K562 (cell line): ENCODE data around the gene NCAM2. TPM values are rescaled to one million over a fixed set of nuclear protein-coding genes. Genes with fewer than 3 reads are reported as not detected.

Experiments used
- ATAC-seq: fragments of 200-7000 bp; cut with Tn5 transposase; 3 replicates; pipeline ENCODE4 v1.9.1; 2020; ENCODE audit warnings: moderate library complexity
- BruUV-seq: library from RNA; stranded (reverse); fragments of 400-500 nt; replicated peaks from 2 replicates; lab custom pipeline; 2021; lab: Mats Ljungman, UMichigan
- CTCF ChIA-PET: fragments of 300-600 bp; formaldehyde crosslinking; extraction: SDS; loops from one replicate; lab custom pipeline; 2021; ENCODE audit warnings: low intra/inter-chr PET ratio; lab: Yijun Ruan, JAX
- POLR2A ChIA-PET: fragments of 300-600, 350-650 bp; sonication (Branson Sonifier 250); formaldehyde crosslinking; extraction: SDS; loops from one replicate; lab custom pipeline; 2021; ENCODE audit warnings: antibody characterized with exemption, inconsistent platforms; lab: Yijun Ruan, JAX
- DNase-seq, 4 experiments: peaks; one replicate each; pipeline versions ENCODE4 v3.0.0 to v3.0.0-alpha.2; 2011 to 2018; ENCODE audit warnings: low spot score in 3 of 4, mixed read lengths in 3 of 4; ENCODE audit errors: extremely low read depth in 1 of 4
- FAIRE-seq: peaks from 2 replicates; lab custom pipeline; 2011; peaks lifted over from hg19 to GRCh38; lab: Jason Lieb, UNC
- H2AFZ ChIP-seq: 2 replicates; pipeline ENCODE4 v1.6.0; 2011; ENCODE audit warnings: low read depth, low read length, control low read depth, inconsistent platforms
- H3K27ac ChIP-seq: fragments of 200-600 bp; 3 replicates; pipeline ENCODE4 v1.8.0; 2011; ENCODE audit warnings: low read depth, mild to moderate bottlenecking, control low read depth, inconsistent platforms, low read length, moderate library complexity, mixed read lengths; ENCODE audit errors: extremely low read depth
- H3K27me3 ChIP-seq, 2 experiments: fragments of 300-600 bp in 1 of 2; 2 replicates in 1 of 2; 3 replicates in 1 of 2; pipeline versions ENCODE4 v1.6.0 to v1.8.0; 2011; ENCODE audit warnings: inconsistent platforms in 2 of 2, low read length in 2 of 2, mild to moderate bottlenecking in 1 of 2, mixed read lengths in 1 of 2, moderate library complexity in 1 of 2; ENCODE audit not compliant: control insufficient read depth in 2 of 2, insufficient read depth in 2 of 2
- H3K36me3 ChIP-seq: fragments of 300-600 bp; 3 replicates; pipeline ENCODE4 v1.8.0; 2011; ENCODE audit warnings: mild to moderate bottlenecking, low read length, inconsistent platforms; ENCODE audit not compliant: control insufficient read depth, insufficient read depth
- H3K4me1 ChIP-seq, 2 experiments: fragments of 200-600 bp in 1 of 2; replicated peaks in 1 of 2; 2 replicates in 1 of 2; 3 replicates in 1 of 2; pipeline versions ENCODE4 v1.5.1 to v1.8.0; 2011; ENCODE audit warnings: inconsistent platforms in 2 of 2, low read length in 2 of 2, mild to moderate bottlenecking in 1 of 2, mixed read lengths in 1 of 2, moderate library complexity in 1 of 2; ENCODE audit not compliant: control insufficient read depth in 2 of 2, insufficient read depth in 2 of 2
- H3K4me2 ChIP-seq: 2 replicates; pipeline ENCODE4 v1.6.1; 2011; ENCODE audit warnings: low read length, control low read depth, inconsistent platforms, mixed read lengths; ENCODE audit not compliant: insufficient read depth
- H3K4me3 ChIP-seq: fragments of 200-600 bp; sonication (generic), shearing (Covaris generic); 2 replicates; pipeline ENCODE4 v1.5.1; 2016; ENCODE audit warnings: control low read depth, inconsistent platforms
- H3K79me2 ChIP-seq: fragments of 200-600 bp; 3 replicates; pipeline ENCODE4 v1.8.0; 2011; ENCODE audit warnings: low read length, inconsistent platforms; ENCODE audit not compliant: control insufficient read depth, insufficient read depth
- H3K9ac ChIP-seq, 2 experiments: 2 replicates each; pipeline versions ENCODE4 v1.6.0 to v1.6.1; 2011; ENCODE audit warnings: low read depth in 2 of 2, low read length in 2 of 2, control low read depth in 1 of 2, inconsistent platforms in 1 of 2, mild to moderate bottlenecking in 1 of 2, mixed read lengths in 1 of 2; ENCODE audit not compliant: insufficient read depth in 1 of 2
- H3K9me1 ChIP-seq: one replicate; pipeline ENCODE4 v1.6.0; 2011; ENCODE audit warnings: inconsistent platforms, mild to moderate bottlenecking, low read length, moderate library complexity; ENCODE audit not compliant: control insufficient read depth, insufficient read depth
- H3K9me3 ChIP-seq: replicated peaks from 2 replicates; pipeline ENCODE4 v1.5.1; 2011; ENCODE audit warnings: low read depth, low read length, inconsistent platforms; ENCODE audit not compliant: control insufficient read depth, insufficient read depth
- H4K20me1 ChIP-seq: replicated peaks from 2 replicates; pipeline ENCODE4 v1.6.1; 2011; ENCODE audit warnings: low read length, inconsistent platforms, mixed read lengths; ENCODE audit not compliant: control insufficient read depth, insufficient read depth
- BACH1 ChIP-seq: fragments of 200-800 bp; sonication (Bioruptor generic); IDR thresholded peaks from 2 replicates; pipeline ENCODE4 v1.6.1; 2016; ENCODE audit warnings: missing genetic modification characterization, missing compliant biosample characterization
- CBFA2T2 ChIP-seq: fragments of 450-650 bp; conservative IDR thresholded peaks from 2 replicates; pipeline ENCODE4 v1.6.1; 2017; ENCODE audit warnings: mild to moderate bottlenecking
- CBX8 ChIP-seq: fragments of 200-600 bp; sonication (generic); IDR thresholded peaks from 2 replicates; pipeline ENCODE4 v1.6.1; 2012; ENCODE audit warnings: borderline replicate concordance, mixed run types, low read depth, mild to moderate bottlenecking, moderate library complexity, mixed read lengths, low read length, control low read depth, inconsistent platforms; ENCODE audit not compliant: poor library complexity, severe bottlenecking; ENCODE audit errors: extremely low read depth
- CTBP1 ChIP-seq: fragments of 450-650 bp; IDR thresholded peaks from 2 replicates; pipeline ENCODE4 v1.6.1; 2016; ENCODE audit warnings: borderline replicate concordance
- DACH1 ChIP-seq: fragments of 450-650 bp; IDR thresholded peaks from 2 replicates; pipeline ENCODE4 v1.6.1; 2018; ENCODE audit not compliant: partially characterized antibody
- ESRRA ChIP-seq: fragments of 450-650 bp; IDR thresholded peaks from 2 replicates; pipeline ENCODE4 v1.6.1; 2014; ENCODE audit warnings: low read depth, mild to moderate bottlenecking, moderate library complexity, borderline replicate concordance
- HNRNPH1 ChIP-seq: fragments of 200-400 bp; formaldehyde crosslinking; optimal IDR thresholded peaks from 2 replicates; pipeline ENCODE3; 2017; ENCODE audit warnings: low read depth, mild to moderate bottlenecking, low read length, moderate library complexity
- LARP7 ChIP-seq: fragments of 450-650 bp; IDR thresholded peaks from 2 replicates; pipeline ENCODE4 v1.6.1; 2016
- TARDBP ChIP-seq: fragments of 450-650 bp; IDR thresholded peaks from 2 replicates; pipeline ENCODE4 v1.6.1; 2016
- ZBTB1 ChIP-seq: sonication (generic); formaldehyde crosslinking; IDR thresholded peaks from 2 replicates; pipeline ENCODE4 v1.8.1; 2023; ENCODE audit warnings: missing genetic modification reagents, low read depth, mild to moderate bottlenecking, borderline replicate concordance
- ZC3H4 ChIP-seq: sonication (generic); formaldehyde crosslinking; IDR thresholded peaks from 2 replicates; pipeline ENCODE4 v1.9.0; 2021; ENCODE audit warnings: missing genetic modification reagents, borderline replicate concordance
- ZSCAN32 ChIP-seq: fragments of 450-650 bp; formaldehyde crosslinking; IDR thresholded peaks from 2 replicates; pipeline ENCODE4 v1.4.0; 2020; ENCODE audit warnings: mild to moderate bottlenecking, moderate library complexity
- WGBS: fragments of 100-300 bp; shearing (Covaris generic); methylation state at CpG from one replicate; pipeline ENCODE4 v1.1.6; 2016; ENCODE audit warnings: low coverage, mixed read lengths; ENCODE audit not compliant: insufficient coverage; ENCODE audit errors: missing lambda C conversion rate; 5-methylcytosine and 5-hydroxymethylcytosine counted together
- in situ Hi-C: fragments of 300-500 bp; cut with MboI; formaldehyde crosslinking; loops from 4 replicates; pipeline ENCODE4 v1.15.0; 2018; ENCODE audit warnings: inconsistent platforms, mixed read lengths
- intact Hi-C: fragments of 100-400 bp; cut with micrococcal nuclease; formaldehyde crosslinking; loops from 2 replicates; pipeline ENCODE4 v1.14.2; 2022
- polyA plus RNA-seq, 8 experiments: library from polyadenylated mRNA; depleted of rRNA in 4 of 8; stranded (reverse) in 5 of 8; unstranded in 3 of 8; fragments of >200 nt; fragmentation: Nextera tagmentation in 2 of 8; fragmentation: Illumina TruSeq in 1 of 8; extraction: Ambion mirVana in 2 of 8; extraction: Trizol in 1 of 8; gene quantifications; 2 replicates each; pipeline versions ENCODE4 v1.2.1 to v1.2.3, GENCODE V29; 2011 to 2014; ENCODE audit warnings: inconsistent platforms in 1 of 8, missing spikeins in 1 of 8
- total RNA-seq, 7 experiments: library from RNA; depleted of rRNA in 6 of 7; stranded (reverse); fragments of >200 nt in 6 of 7; fragmentation: Illumina TruSeq in 2 of 7; extraction: Trizol in 2 of 7; gene quantifications; 2 replicates each; pipeline versions ENCODE4 v1.2.1 to v1.2.3, GENCODE V29; 2011 to 2021; ENCODE audit warnings: low replicate concordance in 1 of 7
- TF ChIP-seq, protein P1 (sequence below), 2 experiments: fragments of 200-800 bp in 1 of 2; sonication (Bioruptor generic) in 1 of 2; sonication (generic) in 1 of 2; formaldehyde crosslinking in 1 of 2; IDR thresholded peaks in 1 of 2; conservative IDR thresholded peaks in 1 of 2; 2 replicates each; pipeline versions ENCODE4 v1.5.0 to v1.6.1; 2016 to 2020; ENCODE audit warnings: missing compliant biosample characterization in 1 of 2, missing genetic modification characterization in 1 of 2, missing genetic modification reagents in 1 of 2
- TF ChIP-seq, protein P2 (sequence below): sonication (generic); formaldehyde crosslinking; IDR thresholded peaks from 2 replicates; pipeline ENCODE4 v1.8.0; 2022; ENCODE audit warnings: mild to moderate bottlenecking, missing genetic modification reagents
- TF ChIP-seq, protein P3 (sequence below): fragments of 250-450 bp; sonication (Bioruptor Pico); IDR thresholded peaks from 2 replicates; pipeline ENCODE4 v1.4.0; 2020; ENCODE audit warnings: mild to moderate bottlenecking

The NCAM2 gene
- total and polyA plus RNA-seq, 9 of the 15 experiments (the other 6 are each of a cell fraction or from before 2014, with no cell fraction given) = 14.0 to 58.2 (median 27.8) TPM

DNA sequence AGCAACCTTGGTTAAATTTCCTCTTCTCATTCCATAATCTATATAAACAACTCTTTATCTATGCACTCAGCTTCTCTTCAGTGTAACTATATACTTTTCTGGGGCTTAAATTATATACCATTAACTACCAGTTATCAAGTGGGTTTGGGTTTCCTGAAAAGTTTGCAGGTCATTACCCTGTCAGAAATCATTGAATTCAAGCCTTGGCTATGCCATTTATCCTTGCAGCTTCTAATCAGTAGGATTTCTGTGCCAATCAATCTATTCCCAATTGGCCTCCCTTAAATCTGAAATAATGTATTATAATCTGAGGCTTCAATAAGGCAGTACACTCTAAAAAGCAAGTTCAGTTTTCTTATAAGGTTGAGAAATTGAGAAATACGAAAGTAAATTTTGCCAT, 466.5 kb downstream of the NCAM2 start:
- H3K79me2 ChIP-seq = no peaks in the 10 kb centered on the region
- H3K9me1 ChIP-seq = no peaks in the 10 kb centered on the region
- FAIRE-seq = no peak
- H3K27me3 ChIP-seq = no peaks in the 10 kb centered on the region
- H3K4me1 ChIP-seq = no peaks in the 10 kb centered on the region
- no peak overlapping the region for H3K4me2 ChIP-seq
- WGBS = 100% methylated on average over 1 of the region's 1 CpG
- no peak overlapping the region for H3K9ac ChIP-seq
- H3K9me3 ChIP-seq = no peaks in the 10 kb centered on the region
- H4K20me1 ChIP-seq = no peaks in the 10 kb centered on the region
- no peak overlapping the region for H3K4me3 ChIP-seq
- intact Hi-C loops = no loop called here
- DNase-seq = no peak
- no TSS peak for BruUV-seq
- no peak for ATAC-seq
- no peak for TF ChIP-seq HNRNPH1
- no peak for TF ChIP-seq CBFA2T2
- TF ChIP-seq TARDBP = no peak
- no peak for TF ChIP-seq CBX8
- TF ChIP-seq LARP7 = no peak
- no peak for TF ChIP-seq BACH1 (tag)
- no peak for TF ChIP-seq DACH1
- TF ChIP-seq ZC3H4 (CRISPR knock-in tag) = no peak
- no peak for TF ChIP-seq ZSCAN32 (CRISPR knock-in tag)
- TF ChIP-seq, protein P1, sequence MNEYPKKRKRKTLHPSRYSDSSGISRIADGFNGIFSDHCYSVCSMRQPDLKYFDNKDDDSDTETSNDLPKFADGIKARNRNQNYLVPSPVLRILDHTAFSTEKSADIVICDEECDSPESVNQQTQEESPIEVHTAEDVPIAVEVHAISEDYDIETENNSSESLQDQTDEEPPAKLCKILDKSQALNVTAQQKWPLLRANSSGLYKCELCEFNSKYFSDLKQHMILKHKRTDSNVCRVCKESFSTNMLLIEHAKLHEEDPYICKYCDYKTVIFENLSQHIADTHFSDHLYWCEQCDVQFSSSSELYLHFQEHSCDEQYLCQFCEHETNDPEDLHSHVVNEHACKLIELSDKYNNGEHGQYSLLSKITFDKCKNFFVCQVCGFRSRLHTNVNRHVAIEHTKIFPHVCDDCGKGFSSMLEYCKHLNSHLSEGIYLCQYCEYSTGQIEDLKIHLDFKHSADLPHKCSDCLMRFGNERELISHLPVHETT (CRISPR knock-in tag; conservative IDR thresholded peaks at IDR 0.05 in 1 of 2, IDR thresholded peaks at IDR 0.05 in 1 of 2) = no peak
- TF ChIP-seq, protein P2, sequence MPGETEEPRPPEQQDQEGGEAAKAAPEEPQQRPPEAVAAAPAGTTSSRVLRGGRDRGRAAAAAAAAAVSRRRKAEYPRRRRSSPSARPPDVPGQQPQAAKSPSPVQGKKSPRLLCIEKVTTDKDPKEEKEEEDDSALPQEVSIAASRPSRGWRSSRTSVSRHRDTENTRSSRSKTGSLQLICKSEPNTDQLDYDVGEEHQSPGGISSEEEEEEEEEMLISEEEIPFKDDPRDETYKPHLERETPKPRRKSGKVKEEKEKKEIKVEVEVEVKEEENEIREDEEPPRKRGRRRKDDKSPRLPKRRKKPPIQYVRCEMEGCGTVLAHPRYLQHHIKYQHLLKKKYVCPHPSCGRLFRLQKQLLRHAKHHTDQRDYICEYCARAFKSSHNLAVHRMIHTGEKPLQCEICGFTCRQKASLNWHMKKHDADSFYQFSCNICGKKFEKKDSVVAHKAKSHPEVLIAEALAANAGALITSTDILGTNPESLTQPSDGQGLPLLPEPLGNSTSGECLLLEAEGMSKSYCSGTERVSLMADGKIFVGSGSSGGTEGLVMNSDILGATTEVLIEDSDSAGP = no peak
- no peak for TF ChIP-seq CTBP1
- TF ChIP-seq, protein P3, sequence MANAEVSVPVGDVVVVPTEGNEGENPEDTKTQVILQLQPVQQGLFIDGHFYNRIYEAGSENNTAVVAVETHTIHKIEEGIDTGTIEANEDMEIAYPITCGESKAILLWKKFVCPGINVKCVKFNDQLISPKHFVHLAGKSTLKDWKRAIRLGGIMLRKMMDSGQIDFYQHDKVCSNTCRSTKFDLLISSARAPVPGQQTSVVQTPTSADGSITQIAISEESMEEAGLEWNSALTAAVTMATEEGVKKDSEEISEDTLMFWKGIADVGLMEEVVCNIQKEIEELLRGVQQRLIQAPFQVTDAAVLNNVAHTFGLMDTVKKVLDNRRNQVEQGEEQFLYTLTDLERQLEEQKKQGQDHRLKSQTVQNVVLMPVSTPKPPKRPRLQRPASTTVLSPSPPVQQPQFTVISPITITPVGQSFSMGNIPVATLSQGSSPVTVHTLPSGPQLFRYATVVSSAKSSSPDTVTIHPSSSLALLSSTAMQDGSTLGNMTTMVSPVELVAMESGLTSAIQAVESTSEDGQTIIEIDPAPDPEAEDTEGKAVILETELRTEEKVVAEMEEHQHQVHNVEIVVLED (CRISPR knock-in tag) = no peak
- no peak for TF ChIP-seq ESRRA
- TF ChIP-seq ZBTB1 (CRISPR knock-in tag) = no peak
- TF ChIP-seq, all 486 proteins: peak for 0
- H2AFZ ChIP-seq = no peak overlapping the region
- no peak overlapping the region for H3K27ac ChIP-seq
- ChIA-PET POLR2A (no interaction called here), CTCF (no interaction called here)
- in situ Hi-C loops = no loop called here
- H3K36me3 ChIP-seq = peaks cover 23% of the 10 kb centered on the region; the same call in 1 of the 3 replicates
